Stimulated activated CD4-positive, alpha-beta T cell treated with anti-CD3 and anti-CD28 coated beads, TNF-alpha, amount 100 ng/mL, for 4 hours (primary cell): ENCODE results near the gene TBC1D22A.
"Not testable (repeated sequence)": the region's sequence is repeated elsewhere in the genome, so short reads cannot be mapped to it uniquely, and the experiment has no call there.

ENCODE experiments used
- DNase-seq, 3 experiments: peaks; one replicate each; pipeline ENCODE4 v3.0.0-alpha.2; 2020; ENCODE audit warnings: low read depth in 3 of 3

The TBC1D22A gene

DNA sequence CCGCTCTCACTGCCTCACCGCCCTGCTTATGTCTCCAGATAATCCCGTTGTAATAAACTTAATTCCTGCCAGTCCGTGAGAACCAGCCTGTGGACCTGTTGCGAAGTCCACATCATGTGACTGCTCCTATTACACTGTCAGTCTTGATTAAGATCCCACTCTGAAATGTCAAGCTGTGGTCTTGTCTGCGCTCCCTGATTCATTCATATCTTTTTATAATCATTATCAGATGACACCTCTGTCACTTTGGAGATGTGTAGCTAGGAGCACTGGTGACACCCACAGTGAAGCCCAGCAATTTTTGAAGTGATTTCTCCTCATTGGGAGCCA lies 377.3 kb downstream of the TBC1D22A start:
- no peak for DNase-seq

DNA sequence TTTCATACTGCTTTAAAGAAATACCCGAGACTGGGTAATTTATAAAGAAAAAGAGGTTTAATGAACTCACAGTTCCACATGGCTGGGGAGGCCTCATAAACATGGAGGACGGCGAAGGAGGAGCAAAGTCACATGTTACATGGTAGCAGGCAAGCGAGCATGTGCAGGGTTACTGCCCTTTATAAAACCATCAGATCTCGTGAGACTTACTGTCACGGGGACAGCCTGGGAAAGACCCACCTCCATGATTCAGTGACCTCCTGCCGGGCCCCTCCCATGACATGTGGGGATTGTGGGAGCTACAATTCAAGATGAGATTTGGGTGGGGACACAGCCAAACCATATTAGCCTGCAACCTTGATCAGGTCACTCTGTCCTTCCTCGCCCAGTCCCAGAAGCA lies 378.5 kb downstream of the TBC1D22A start:
- DNase-seq, result not testable (repeated sequence)

DNA sequence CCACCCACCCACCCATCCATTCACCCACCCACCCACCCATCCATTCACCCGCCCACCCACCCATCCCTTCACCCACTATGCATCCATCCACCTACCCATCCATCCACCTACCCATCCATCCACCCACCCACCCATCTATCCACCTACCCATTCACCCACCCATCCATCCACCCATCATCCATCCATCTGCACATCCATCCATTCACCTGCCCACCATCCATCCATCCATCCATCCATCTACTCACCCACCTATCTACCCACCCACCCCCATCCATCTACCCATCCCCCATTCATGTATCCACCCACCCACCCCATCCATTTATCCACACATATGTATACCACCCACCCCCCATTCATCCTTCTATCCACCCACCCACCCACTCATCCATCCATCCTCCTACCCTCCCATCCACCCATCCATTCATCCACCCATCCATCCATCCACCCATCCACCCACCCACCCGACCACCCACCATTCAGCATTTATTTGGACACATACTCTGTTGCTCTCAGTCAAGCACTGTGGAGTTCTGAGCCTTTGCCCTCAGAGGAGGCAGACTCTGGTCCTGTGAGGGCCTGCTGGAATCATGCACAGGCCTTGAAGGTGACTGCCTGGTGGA lies 380.1 kb downstream of the TBC1D22A start:
- DNase-seq, result no peak

DNA sequence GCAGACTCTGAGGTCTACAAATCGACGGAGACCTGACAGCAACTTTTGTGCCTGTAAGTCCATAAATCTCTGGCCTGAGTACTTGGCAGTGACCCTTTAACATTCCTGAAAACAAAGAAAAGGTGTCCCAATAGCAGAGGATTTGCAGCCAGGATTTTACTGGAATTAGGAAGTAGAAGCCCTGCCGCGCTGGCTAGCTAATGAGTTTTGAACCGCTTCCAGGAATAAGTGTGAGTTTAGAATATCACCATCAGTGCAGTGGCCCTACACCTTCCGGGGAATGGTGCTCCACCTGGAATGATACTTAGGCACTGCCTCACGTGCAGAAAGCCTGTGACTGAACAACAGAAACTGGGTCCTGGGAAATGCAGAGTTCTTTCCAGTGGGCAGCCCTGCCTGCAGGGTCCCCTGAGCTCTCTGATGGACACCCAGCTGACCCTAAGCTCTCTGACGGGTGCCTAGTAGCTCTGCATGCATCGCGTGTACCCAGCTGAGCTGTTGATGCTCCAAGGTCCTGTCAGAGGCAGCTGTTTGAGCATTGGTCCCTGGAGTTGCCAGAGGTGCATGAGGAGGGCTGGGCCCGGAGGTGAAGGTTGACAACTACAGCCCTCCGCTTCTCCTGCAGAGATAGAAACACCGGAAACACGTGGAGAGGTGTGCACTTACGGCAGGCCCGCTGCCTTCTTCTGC lies 380.9 kb downstream of the TBC1D22A start:
- no peak for DNase-seq

DNA sequence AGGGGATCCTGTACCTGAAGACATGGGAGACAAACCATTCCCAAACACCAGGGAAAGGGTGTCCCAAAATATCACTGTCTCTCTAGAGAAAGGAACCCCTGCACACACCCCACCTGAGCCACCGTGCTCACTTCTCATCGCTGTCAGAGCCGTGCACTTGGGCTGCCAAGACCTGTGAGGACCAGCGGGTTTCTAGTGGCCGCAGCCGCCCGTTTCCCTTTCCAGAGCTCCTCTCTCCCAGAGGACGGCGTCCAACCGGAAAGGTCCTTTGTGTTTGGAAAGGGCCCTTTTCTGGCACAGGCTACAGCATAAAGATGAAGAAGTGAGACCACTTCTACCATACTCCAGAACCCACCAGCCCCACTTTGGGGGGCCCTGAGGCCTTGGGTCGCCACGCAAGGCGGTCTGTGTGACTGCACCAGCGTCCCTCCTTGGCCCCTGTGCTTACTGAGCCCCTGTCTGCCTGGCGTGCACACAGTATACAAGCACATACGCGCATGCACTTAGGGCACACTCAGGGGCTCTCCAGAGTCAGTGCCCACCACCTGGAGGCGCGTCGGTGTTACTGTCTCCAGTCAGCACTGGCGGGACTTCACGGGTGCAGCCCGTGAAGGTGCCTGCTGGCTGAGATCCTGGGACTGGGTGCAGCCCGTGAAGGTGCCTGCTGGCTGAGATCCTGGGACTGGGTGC lies 381.8 kb downstream of the TBC1D22A start:
- DNase-seq, result no peak

DNA sequence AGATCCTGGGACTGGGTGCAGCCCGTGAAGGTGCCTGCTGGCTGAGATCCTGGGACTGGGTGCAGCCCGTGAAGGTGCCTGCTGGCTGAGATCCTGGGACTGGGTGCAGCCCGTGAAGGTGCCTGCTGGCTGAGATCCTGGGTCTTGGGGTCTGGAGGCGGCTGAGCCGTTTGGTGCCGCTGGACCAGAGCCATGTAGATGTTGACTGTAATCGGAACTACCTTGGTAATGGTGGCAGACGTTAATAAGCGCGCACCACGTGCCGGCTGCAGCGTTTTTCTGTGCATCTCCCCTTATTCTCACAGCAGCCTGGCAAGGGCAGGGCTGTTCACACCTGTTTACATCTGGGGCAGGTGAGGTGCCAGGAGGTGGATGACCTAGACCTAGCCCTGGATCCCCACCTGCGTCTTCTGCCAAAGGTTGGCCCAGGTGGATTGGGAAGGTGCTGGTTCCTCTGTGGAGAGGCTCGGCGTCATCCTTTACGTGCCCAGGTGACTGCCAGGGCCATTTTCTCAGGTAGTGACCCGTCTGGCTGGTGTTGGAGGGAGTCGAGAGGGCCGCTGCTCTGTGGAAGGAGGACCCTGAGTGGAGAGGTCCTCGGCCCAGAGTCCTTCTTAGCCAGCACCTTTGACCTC lies 382.5 kb downstream of the TBC1D22A start:
- no peak for DNase-seq

DNA sequence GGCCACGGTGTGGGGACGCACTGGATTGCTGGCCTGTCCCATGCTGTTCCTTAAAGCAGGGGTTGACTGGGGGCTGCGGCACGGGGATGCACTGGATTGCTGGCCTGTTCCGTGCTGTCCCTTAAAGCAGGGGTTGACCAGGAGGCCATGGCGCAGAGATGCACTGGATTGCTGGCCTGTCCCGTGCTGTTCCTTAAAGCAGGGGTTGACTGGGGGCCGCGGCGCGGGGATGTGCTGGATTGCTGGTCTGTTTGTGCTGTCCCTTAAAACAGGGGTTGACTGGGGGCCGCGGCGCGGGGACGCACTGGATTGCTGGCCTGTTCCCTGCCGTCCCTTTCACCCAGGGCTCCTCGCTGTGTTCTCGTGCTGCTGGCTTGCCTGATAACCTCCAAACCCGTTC lies 383.4 kb downstream of the TBC1D22A start:
- DNase-seq, result no peak

DNA sequence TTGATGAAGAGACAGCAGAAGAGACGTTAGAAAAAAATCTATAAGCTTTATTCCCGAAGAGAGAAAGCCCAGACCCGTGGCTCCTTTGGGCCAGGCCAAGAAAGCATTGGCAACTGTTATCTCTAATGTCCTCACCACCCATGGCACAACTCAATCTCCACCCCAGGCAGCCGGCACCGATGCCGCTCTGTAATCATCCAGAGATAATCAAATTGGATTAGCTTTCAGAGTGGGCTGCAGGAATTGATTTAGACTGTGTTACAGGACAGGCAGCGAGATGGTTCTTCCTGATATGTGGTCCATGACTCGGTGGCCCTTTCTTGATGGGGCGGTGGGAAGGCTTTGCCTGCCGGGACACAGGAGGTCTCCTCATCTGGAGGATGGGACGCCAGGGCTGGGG lies 383.9 kb downstream of the TBC1D22A start:
- no peak for DNase-seq

DNA sequence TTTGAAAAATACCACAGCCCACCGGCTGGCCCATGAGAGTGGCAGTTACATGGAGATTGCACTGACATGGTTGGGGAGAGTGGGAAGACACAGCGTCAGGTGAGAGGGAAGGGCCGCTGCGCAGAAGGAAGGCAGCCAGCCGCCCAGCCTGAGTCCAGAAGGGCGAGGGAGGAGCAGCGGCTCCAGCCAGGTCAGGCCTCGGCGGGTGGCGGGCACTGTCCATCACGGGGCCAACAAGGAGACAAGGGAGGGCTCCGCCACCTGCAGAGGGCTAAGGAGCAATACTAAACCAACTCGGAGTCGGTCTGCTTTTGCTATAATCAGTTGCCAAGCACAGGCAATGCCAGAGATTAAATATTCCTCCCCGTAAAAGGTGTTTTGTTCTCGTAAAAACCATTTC lies 384.5 kb downstream of the TBC1D22A start:
- no peak for DNase-seq

DNA sequence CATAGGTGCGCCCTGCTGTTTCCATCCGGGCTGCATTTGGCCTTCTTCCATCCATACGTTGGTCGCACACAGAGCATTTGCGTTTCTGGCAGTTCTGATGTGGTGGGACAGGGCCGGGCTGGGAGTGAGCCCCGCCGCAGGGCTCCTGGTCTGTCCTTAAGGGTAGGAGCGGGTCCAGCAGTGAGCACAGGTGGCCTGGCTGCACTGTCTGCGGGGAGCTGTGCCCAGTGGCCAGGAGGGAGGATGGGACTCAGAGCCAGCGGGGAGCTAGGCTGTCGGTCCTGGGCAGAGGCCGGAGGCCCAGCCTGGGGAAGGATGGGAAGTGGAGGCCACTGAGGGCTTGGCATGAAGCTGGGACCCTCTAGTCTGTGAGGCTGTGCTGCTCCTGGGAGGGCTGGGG lies 385.1 kb downstream of the TBC1D22A start:
- DNase-seq, result no peak

DNA sequence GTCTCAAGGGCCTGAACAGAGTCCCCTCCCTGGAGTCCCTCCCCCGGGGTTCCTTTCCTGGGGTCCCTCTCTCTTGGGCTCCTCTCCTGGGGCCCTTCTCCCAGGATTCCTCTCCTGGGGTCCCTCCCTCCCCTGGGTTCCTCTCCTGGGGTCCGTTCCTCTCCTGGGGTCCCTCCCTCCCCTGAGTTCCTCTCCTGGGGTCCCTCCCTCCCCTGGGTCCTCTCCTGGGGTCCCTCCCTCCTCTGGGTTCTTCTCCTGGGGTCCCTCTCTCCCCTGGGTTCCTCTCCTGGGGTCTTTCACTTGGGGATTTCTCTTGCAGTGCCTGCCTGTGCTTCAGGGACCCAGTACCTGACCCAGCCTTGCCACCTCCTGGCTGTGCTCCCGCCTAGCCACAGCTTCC lies 386.1 kb downstream of the TBC1D22A start:
- DNase-seq, result no peak

DNA sequence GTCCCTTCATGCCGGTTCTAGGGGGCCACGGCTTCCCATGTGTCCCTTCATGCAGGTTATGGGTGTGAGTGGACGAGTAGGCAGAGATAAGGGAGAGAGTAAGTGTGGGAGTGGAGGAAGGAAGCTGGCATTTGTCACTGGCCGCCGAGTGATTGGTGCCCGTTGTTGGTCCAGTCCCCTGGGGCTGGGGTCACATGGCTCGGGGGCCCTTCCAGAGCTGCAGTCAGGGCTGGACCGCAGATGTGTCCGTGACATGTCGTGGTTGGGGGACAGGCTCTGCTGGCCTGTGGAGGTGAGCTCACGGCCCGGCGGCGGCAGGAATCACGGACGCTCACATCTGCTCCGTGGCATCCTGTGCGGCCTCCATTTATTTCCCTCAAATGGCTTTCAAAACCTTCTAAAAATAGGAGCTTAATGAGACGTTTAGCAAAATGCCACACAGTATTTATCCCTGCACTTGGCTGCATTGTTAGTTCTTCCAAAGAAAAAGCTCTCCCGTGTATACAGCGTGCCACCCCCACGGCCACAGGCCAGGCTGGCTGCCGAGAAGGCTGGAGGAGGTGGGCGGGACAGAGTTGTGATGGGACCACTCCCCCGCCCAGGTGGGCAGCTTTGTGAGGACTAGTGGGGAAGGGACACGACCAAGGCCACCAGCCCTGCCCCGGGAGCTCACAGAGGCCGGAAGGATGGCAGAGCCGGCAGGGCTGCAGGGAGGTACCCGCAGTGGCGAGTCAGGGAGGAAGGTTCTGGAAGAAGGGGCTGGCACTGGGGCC lies 386.7 kb downstream of the TBC1D22A start:
- DNase-seq, result no peak

DNA sequence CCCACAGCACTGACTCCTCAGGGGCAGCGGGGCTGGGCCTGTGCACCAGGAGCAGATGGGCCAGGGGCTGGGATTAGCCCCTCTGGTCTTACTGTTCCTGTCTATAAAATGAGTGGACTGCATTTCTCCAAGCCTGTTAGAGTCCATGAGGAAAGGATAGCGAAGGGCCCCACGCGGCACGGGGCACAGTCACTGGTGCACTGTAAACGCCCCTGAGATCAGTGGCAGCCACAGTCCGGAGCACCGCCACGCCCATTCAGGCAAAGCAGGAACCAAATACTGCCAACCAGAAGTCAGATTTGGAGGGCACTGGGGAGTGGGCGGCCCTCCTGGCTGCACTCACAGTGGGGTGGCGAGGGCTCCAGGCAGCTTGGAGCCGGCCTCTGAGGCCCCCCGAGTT lies 387.5 kb downstream of the TBC1D22A start:
- no peak for DNase-seq

DNA sequence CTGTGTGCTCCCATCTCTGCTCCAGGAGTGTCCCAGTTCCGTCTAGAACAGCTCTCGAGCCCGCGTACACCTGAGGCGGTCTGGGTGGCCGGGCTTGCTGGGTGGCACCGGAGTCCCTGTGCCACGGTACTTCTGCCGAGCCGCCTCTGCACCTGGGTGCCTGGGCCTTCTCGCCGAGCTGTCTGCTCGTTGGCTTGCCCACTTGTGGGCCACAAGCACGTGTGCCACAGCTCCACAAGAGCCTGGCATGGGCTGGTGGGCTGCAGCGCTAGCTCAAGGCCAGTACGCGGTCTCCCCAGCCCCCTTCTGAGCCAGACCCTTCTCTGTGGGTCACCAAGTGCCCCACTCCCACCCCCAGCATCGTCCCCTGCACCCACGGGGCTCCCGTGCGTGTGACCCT lies 388.0 kb downstream of the TBC1D22A start:
- DNase-seq, result no peak

DNA sequence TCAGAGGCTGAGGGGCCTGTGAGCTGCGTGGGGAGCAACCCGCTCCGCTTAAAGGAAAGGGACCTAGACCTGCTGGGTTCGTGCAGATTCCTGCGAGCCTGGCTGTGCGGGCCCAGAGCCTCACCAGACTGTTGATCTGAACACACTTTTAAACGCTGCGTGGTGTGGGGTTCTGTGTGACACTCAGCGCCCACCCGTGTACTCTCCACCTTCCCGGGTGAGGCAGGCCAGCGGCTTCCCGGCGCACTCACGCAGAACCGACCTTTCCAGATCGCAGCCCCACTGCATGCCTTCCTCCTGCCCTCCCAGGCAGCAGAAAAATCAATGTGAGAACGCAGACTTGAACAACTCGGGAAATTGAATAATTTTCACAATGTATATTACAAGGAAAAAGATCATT lies 388.6 kb downstream of the TBC1D22A start:
- DNase-seq, result no peak

DNA sequence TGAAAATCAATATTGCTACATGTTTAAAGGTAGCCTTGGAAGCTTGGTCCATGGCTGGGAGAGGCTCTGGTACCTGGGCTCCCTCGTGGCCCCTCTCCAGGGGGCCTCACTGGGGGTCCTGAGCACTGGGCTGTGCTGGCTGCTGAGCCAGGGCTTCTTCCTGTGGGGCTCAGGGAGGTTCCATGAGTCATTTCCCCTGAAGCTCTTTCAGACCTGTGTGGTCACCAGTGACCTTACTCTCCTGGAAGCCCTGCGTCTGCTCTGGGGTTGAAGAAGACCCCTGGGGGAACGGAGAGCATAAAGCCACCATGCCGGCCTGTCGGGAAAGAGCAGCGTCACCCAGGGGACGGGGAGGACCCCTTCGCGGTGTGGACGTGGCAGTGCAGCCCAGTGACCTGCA lies 389.0 kb downstream of the TBC1D22A start:
- DNase-seq, result no peak

DNA sequence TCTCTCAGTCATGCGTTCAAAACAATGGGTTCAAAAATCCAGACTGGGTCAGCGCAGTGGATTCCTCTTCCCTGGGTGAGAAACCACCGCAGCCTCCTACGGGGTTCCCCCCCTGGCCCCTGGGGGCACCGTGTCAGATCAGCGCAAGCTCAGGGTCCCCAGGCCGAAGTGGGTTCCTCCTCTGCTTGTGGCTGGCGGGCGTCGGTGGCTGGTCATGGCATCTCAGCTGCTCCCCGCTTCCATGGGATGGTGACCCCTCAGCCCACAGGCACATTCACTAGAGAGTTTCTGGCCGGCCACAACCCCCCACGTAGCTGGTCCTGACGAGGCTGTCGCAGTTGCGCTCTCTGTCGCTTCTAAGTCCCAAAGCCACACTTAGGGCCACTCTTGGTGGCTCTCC lies 389.8 kb downstream of the TBC1D22A start:
- no peak for DNase-seq

DNA sequence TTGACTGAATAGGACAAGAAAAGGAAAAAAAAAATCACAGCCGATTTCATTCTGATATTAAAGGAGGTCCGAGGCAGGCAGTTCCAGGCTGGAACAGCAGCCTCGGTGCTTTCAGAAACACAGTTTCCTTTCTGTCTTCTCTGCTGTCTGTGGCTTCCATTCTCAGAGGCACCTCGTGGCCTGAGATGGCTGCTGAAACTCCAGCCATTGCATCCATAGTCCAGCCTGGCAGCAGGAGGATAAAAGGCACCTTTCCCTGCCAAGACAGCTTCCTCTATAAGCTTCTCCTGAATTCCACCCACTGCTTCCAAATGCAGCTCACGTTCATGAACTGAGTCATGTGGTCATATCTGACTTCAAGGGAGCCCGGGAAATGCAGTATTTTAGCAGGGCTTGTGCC lies 390.5 kb downstream of the TBC1D22A start:
- no peak for DNase-seq

DNA sequence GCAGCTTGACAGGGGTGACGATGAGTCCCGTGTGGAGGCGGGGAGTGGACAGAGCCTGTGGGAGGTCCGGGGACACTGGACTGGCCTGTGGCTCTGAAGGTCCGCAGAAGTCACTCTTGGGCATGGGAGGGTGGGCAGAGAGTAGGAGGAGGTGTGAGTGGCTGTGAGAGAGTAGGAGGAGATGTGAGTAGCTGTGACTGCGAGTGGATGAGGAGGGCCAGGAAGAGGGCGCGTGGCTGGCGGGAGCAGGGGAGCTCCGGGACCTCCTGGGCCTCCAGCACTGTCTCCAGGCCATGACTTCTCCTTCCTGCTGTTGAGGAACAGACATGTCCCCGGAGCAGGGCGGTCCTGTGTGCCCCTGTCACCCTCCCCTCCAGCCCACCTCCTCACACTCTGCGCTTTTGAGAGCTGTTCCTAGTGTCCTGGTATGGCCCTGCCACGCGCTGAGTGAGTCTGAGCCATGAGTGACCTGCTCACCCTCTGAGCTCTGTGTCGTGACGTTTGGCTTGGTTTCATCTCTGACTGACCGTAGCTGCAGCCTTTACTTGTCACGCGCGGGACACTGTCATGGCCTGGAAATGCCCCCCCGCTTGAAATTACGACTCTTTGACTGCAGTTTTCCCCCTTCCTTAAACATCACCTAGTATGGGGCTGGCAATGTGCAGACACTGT lies 391.5 kb downstream of the TBC1D22A start:
- no peak for DNase-seq

DNA sequence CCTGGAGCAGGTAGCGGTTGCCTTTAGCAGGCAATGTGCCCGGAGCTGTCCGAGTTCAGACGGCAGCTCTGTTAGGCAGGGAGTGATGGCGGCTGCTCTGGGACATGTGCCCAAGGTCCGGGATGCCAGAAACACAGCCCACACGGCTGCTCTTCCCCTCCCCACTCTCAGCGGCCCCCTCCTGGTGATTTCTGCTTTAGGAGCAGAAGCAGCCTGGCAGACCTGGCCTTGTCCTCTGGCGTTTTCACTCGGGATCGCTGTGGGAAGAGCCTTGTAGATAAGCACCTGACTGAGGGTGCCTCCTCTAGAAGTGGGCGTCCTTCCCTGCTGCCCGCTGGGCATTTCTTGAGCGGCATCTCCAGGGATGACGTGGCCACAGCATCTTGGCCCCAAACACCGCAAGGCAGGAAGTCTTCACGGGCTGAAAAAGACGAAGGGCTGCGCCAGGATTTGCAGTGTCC lies 392.2 kb downstream of the TBC1D22A start:
- no peak for DNase-seq

DNA sequence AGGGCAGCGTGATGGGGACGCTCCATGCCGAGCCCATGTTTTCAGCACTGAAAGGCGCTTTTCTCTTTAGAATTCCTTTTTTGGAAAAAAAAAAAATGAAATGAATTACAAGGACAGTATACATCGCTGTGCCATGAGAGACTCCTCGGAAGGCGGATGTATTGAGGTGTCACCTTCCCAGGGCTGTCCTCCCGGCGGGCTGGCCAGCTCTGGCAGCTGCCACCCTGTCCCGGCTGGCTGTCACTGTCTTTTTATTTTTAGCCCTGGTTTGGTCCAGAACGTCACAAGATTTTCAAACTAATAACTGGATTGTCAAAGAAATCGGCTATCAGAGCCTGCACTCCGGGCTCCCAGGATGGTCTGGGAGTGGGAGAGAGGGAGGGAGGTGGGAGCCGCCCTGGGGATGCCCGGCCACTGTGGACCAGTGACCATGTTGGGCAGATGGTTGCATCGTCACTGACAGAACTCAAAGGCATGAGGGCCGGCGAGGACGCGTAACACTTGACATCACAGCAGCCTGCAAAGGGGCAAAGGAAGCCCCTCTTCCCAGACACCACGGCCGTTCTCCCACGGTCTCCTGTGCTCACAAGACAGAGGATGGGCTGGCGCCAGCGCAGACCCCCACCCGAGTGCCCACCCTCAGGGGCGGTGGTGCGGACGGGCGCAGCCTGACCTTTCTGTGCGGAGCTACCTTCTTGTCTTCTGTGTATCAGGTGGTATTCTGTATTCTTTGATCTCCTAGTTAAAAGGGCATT lies 392.9 kb downstream of the TBC1D22A start:
- DNase-seq, result no peak
